Endothelial cell of hepatic sinusoid (primary cell): ENCODE data around the gene ENTHD1.

Experiments
- in situ Hi-C: cut with HindIII; loops from 2 replicates; pipeline ENCODE4 v1.10.0; 2017; ENCODE audit warnings: low sequenced_read_pairs

ENTHD1 gene

GRCh38 chr22:39718921-39719475, 174.6 kb downstream of the ENTHD1 start:
- in situ Hi-C loops = no loop called here

GRCh38 chr22:39718206-39718605, 175.4 kb downstream of the ENTHD1 start:
- in situ Hi-C loops = no loop called here

- in situ Hi-C loops = no loop called here
Observed at GRCh38 chr22:39717099-39717498, 176.5 kb downstream of the ENTHD1 start.

GRCh38 chr22:39716534-39716933, 177.0 kb downstream of the ENTHD1 start:
- in situ Hi-C loops = no loop called here

- in situ Hi-C loops = no loop called here
Observed at GRCh38 chr22:39715778-39716495, 177.6 kb downstream of the ENTHD1 start.

- in situ Hi-C loops = no loop called here
Observed at GRCh38 chr22:39714321-39714720, 179.2 kb downstream of the ENTHD1 start.

- in situ Hi-C loops = no loop called here
Observed at GRCh38 chr22:39713799-39714290, 179.7 kb downstream of the ENTHD1 start.

GRCh38 chr22:39712751-39713525, 180.6 kb downstream of the ENTHD1 start:
- in situ Hi-C loops = no loop called here

- in situ Hi-C loops = no loop called here
Observed at GRCh38 chr22:39712081-39712480, 181.5 kb downstream of the ENTHD1 start.

GRCh38 chr22:39710380-39711150, 183.0 kb downstream of the ENTHD1 start:
- in situ Hi-C loops = no loop called here

GRCh38 chr22:39707816-39708215, 185.7 kb downstream of the ENTHD1 start:
- in situ Hi-C loops = no loop called here

GRCh38 chr22:39707351-39707750, 186.2 kb downstream of the ENTHD1 start:
- in situ Hi-C loops = no loop called here

GRCh38 chr22:39706376-39707140, 187.0 kb downstream of the ENTHD1 start:
- in situ Hi-C loops = no loop called here

GRCh38 chr22:39705386-39705785, 188.2 kb downstream of the ENTHD1 start:
- in situ Hi-C loops = no loop called here

- in situ Hi-C loops = no loop called here
Observed at GRCh38 chr22:39703928-39704639, 189.5 kb downstream of the ENTHD1 start.

GRCh38 chr22:39703091-39703490, 190.5 kb downstream of the ENTHD1 start:
- in situ Hi-C loops = no loop called here

- in situ Hi-C loops = no loop called here
Observed at GRCh38 chr22:39700565-39700964, 193.0 kb downstream of the ENTHD1 start.

GRCh38 chr22:39699631-39700360, 193.8 kb downstream of the ENTHD1 start:
- in situ Hi-C loops = no loop called here
